Lower leg skin (tissue), 4 donors: ENCODE measurements around the gene SERBP1. TPM values are rescaled to one million over a fixed set of nuclear protein-coding genes. Genes with fewer than 3 reads are reported as not detected.

Source experiments
- DNase-seq, 2 donors: peaks; one replicate each; pipeline ENCODE4 v3.0.0-alpha.2; 2019; ENCODE audit warnings: low spot score in 2 of 2
- H3K4me3 ChIP-seq: fragments of 200-600 bp; sonication (generic); 2 replicates; pipeline ENCODE4 v1.5.1; 2017; ENCODE audit warnings: mild to moderate bottlenecking, low read depth; ENCODE audit not compliant: poor library complexity, severe bottlenecking
- CTCF ChIP-seq, 3 donors: fragments of 450-650 bp; IDR thresholded peaks; one replicate each; pipeline ENCODE4 v1.5.1; 2016; ENCODE audit warnings: antibody characterized with exemption in 3 of 3, mild to moderate bottlenecking in 3 of 3, moderate library complexity in 2 of 3
- POLR2A ChIP-seq, 2 donors: fragments of 450-650 bp; IDR thresholded peaks; one replicate each; pipeline ENCODE4 v1.6.1; 2016 to 2017; ENCODE audit warnings: antibody characterized with exemption in 2 of 2, mild to moderate bottlenecking in 1 of 2, moderate library complexity in 1 of 2
- WGBS, 2 donors: methylation state at CpG; one replicate each; pipeline ENCODE4 v1.1.5; 2018; 5-methylcytosine and 5-hydroxymethylcytosine counted together
- intact Hi-C: fragments of 100-400 bp; cut with DNase I; formaldehyde crosslinking; loops from one replicate; pipeline ENCODE4 v1.15.0; 2023; ENCODE audit warnings: low total_unique reads
- total RNA-seq, 4 donors: library from RNA; depleted of rRNA; stranded (reverse); fragments of >200 nt; gene quantifications; one replicate each; pipeline ENCODE4 v1.1.0, GENCODE V29; 2016

Gene SERBP1
- total RNA-seq, 4 donors from 2014 or later, result 232 to 292 (median 273) TPM

GRCh38 chr1:67371681-67372080 is 58.5 kb downstream of the SERBP1 start:
- TF ChIP-seq POLR2A (IDR thresholded peaks at IDR 0.05) (no peak), CTCF (IDR thresholded peaks at IDR 0.05) (no peak)
- 60 to 69% methylated on average over 5 of the region's 5 CpGs for WGBS, 2 donors
- no peak for DNase-seq
- intact Hi-C loops, result no loop called here
- H3K4me3 ChIP-seq, result no peak overlapping the region

GRCh38 chr1:67371043-67371442 is 59.2 kb downstream of the SERBP1 start:
- WGBS, 2 donors, result 77 to 81% methylated on average over 2 of the region's 2 CpGs
- no peak overlapping the region for H3K4me3 ChIP-seq
- TF ChIP-seq POLR2A (IDR thresholded peaks at IDR 0.05) (no peak), CTCF (IDR thresholded peaks at IDR 0.05) (no peak)
- no peak for DNase-seq
- intact Hi-C loops, result no loop called here

GRCh38 chr1:67368046-67368514 is 62.1 kb downstream of the SERBP1 start:
- no peak for DNase-seq
- H3K4me3 ChIP-seq, result no peak overlapping the region
- no peak for TF ChIP-seq POLR2A (IDR thresholded peaks at IDR 0.05)
- no peak for TF ChIP-seq CTCF (IDR thresholded peaks at IDR 0.05)
- 93 to 94% methylated on average over 1 of the region's 1 CpG for WGBS, 2 donors
- intact Hi-C loops, result no loop called here

- 56 to 61% methylated on average over 8 of the region's 8 CpGs for WGBS, 2 donors
- H3K4me3 ChIP-seq, result no peak overlapping the region
- TF ChIP-seq POLR2A (IDR thresholded peaks at IDR 0.05) (no peak), CTCF (IDR thresholded peaks at IDR 0.05) (no peak)
- no peak for DNase-seq
- intact Hi-C loops, result no loop called here
These were observed 62.7 kb downstream of the SERBP1 start for GRCh38 chr1:67367370-67368045.

- no peak overlapping the region for H3K4me3 ChIP-seq
- 94 to 96% methylated on average over 5 of the region's 5 CpGs for WGBS, 2 donors
- TF ChIP-seq CTCF (IDR thresholded peaks at IDR 0.05) (no peak), POLR2A (IDR thresholded peaks at IDR 0.05) (no peak)
- intact Hi-C loops, result no loop called here
- no peak for DNase-seq
These were observed 68.6 kb downstream of the SERBP1 start for GRCh38 chr1:67361641-67362040.

- DNase-seq, result no peak
- TF ChIP-seq POLR2A (IDR thresholded peaks at IDR 0.05), result no peak
- no peak for TF ChIP-seq CTCF (IDR thresholded peaks at IDR 0.05)
- 18 to 74% methylated on average over 1 of the region's 1 CpG for WGBS, 2 donors
- no peak overlapping the region for H3K4me3 ChIP-seq
- intact Hi-C loops, result no loop called here
These were observed 70.6 kb downstream of the SERBP1 start for GRCh38 chr1:67359592-67359991.
